Activated CD4-positive, alpha-beta T cell treated with anti-CD3 and anti-CD28 coated beads for 36 hours (primary cell): ENCODE data around the gene TNK1. TPM values are rescaled to one million over a fixed set of nuclear protein-coding genes. Genes with fewer than 3 reads are reported as not detected.
"Not testable (repeated sequence)": the region's sequence is repeated elsewhere in the genome, so short reads cannot be mapped to it uniquely, and the experiment has no call there.

Source experiments
- ATAC-seq: fragments of 200-7000 bp; cut with Tn5 transposase; one replicate; pipeline ENCODE4 v1.10.0; 2021; ENCODE audit warnings: mild to moderate bottlenecking, moderate library complexity
- CTCF ChIA-PET: fragments of 350-600 bp; sonication (Branson Sonifier 250); formaldehyde crosslinking; loops from one replicate; lab custom pipeline; 2021; ENCODE audit warnings: antibody characterized with exemption; lab: Charles Lee
- POLR2A ChIA-PET: fragments of 350-600 bp; sonication (Branson Sonifier 250); formaldehyde crosslinking; loops from one replicate; lab custom pipeline; 2021; ENCODE audit warnings: antibody characterized with exemption, inconsistent platforms; lab: Charles Lee
- DNase-seq: peaks from one replicate; pipeline ENCODE4 v3.0.0-alpha.2; 2020
- H3K27ac Mint-ChIP-seq: one replicate; pipeline ENCODE4 v1.8.0; 2021; ENCODE audit warnings: mixed read lengths
- H3K27me3 Mint-ChIP-seq: one replicate; pipeline ENCODE4 v1.8.0; 2021; ENCODE audit warnings: mixed read lengths
- H3K36me3 Mint-ChIP-seq: one replicate; pipeline ENCODE4 v1.8.0; 2021; ENCODE audit warnings: low read depth, mixed read lengths
- H3K4me1 Mint-ChIP-seq: one replicate; pipeline ENCODE4 v1.8.0; 2021; ENCODE audit warnings: mixed read lengths
- H3K4me3 Mint-ChIP-seq: one replicate; pipeline ENCODE4 v1.8.0; 2021; ENCODE audit warnings: mild to moderate bottlenecking, moderate library complexity, mixed read lengths
- H3K9me3 Mint-ChIP-seq: one replicate; pipeline ENCODE4 v1.8.0; 2021; ENCODE audit warnings: low read depth, mixed read lengths
- intact Hi-C, 2 experiments: fragments of 100-400 bp; cut with DNase I in 1 of 2; cut with micrococcal nuclease in 1 of 2; formaldehyde crosslinking; loops; one replicate each; pipeline versions ENCODE4 v1.14.2 to v1.15.1; 2022 to 2024; cut with DNase I, micrococcal nuclease
- total RNA-seq, 2 experiments: library from RNA; stranded (reverse); gene quantifications; one replicate each; pipeline ENCODE4 v1.2.3, GENCODE V29; 2021

Gene TNK1
- total RNA-seq, 2 experiments from 2014 or later, result 4.8 to 6.9 TPM

DNA sequence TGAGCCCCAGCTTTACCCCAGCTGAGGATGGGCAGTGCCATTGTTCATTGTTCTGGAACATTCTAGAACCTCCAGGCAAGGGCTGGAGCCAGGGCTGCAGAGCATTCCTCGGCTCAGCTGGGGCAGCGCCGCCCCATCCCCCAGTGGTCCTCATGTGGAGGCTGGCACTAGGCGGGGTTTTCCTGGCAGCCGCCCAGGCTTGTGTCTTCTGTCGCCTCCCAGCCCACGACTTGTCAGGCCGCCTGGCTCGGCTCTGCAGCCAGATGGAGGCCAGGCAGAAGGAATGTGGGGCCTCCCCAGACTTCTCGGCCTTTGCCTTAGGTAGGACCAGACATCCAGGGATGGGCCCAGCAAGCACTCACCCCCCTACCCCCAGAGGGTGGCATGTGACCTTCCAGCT lies 25.8 kb upstream of the TNK1 start, which contains the start of gene TMEM95:
Gene TMEM95 (plus strand): TSS at position 104 of the 400 bp plus-strand sequence. CDS start 49 bp downstream, at position 153.
- no peak for ATAC-seq
- H3K4me1 Mint-ChIP-seq, result peaks cover 35% of the 10 kb centered on the region
- H3K36me3 Mint-ChIP-seq, result peaks cover 16% of the 10 kb centered on the region
- no peak for DNase-seq
- no peaks in the 10 kb centered on the region for H3K9me3 Mint-ChIP-seq
- CTCF ChIA-PET, result interaction anchor here (0.6 to 4.0 kb wide), 20 partner anchors 10 to 317 kb away, joined by 3 to 27 read pairs (median 5); partner anchors contain the start of genes ACAP1, NEURL4, SENP3 and SOX15
- H3K27ac Mint-ChIP-seq, result peak within 1 kb of the TSS; percentile 2
- POLR2A ChIA-PET, result interaction anchor here (1.0 kb wide), 1 partner anchor 332 kb away, joined by 4 read pairs; the partner anchor contains the start of gene TP53
- H3K4me3 Mint-ChIP-seq, result no peak within 1 kb of the TSS
- intact Hi-C loops, result loop anchor here in 1 of 2 experiments (2.0 kb wide), 1 partner anchor 206 kb away; the partner anchor contains the start of gene SENP3
- no peaks in the 10 kb centered on the region for H3K27me3 Mint-ChIP-seq

DNA sequence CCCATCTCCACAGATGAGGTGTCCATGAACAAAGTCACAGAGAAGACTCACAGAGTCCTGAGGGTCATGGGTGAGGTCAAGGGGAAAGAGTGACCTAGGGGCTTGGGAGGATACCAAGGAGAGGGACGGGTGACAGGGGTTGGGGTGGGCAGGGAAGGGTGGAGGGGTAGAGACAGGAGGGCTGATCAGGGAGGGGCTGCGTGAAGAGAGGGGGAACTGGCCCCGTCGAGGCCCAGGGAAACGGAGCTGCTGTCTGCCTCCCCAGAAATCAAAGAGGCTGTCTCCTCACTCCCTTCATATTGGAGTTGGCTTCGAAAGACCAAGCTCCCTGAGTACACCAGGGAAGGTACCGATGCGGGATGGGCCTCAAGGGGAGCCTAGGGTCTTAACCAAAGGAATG lies 25.3 kb upstream of the TNK1 start:
- intact Hi-C loops, result loop anchor here in 1 of 2 experiments (2.0 kb wide), 1 partner anchor 205 kb away; the partner anchor contains the start of gene SENP3

DNA sequence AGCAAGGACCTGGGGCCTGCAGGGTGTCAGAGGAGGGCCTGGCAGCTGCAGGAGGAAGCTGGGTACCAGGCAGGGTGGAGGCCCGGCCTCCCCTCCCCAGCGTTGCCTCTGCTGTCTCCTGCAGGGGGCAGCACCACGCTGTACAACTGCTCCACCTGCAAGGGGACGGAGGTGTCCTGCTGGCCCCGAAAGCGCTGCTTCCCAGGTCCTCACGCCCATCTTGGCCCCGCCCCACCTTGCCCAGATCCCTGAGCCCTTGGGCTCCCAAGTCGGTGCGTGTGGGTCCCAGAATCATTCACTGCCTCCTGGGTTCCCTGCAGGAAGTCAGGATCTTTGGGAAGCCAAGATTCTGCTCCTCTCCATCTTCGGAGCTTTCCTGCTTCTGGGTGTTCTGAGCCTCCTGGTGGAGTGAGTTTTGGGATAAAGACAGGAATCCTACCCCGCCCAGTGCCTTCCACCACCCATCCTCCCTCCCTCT lies 24.8 kb upstream of the TNK1 start:
- Mint-ChIP-seq H3K4me1 (peaks cover 27% of the 10 kb centered on the region), H3K27ac (no peak overlapping the region), H3K9me3 (no peaks in the 10 kb centered on the region), H3K27me3 (no peaks in the 10 kb centered on the region), H3K36me3 (peaks cover 8% of the 10 kb centered on the region), H3K4me3 (no peak overlapping the region)
- intact Hi-C loops, result loop anchor here (1.0 to 2.0 kb wide), 4 partner anchors 39 to 233 kb away; partner anchors contain the start of genes PLSCR3 (in 2 of the 2) and SENP3 (in 1 of the 2)
- DNase-seq (peak; percentile 93), ATAC-seq (peak; percentile 69)
- POLR2A ChIA-PET, result interaction anchor here (0.7 kb wide), 1 partner anchor 129 kb away, joined by 3 read pairs; no protein-coding TSS in a partner anchor
- CTCF ChIA-PET, result interaction anchor here (0.6 to 4.0 kb wide), 35 partner anchors 11 to 355 kb away, joined by 3 to 27 read pairs (median 3); partner anchors contain the start of genes ACAP1, MPDU1, NEURL4 and PLSCR3

More for the DNA sequence above, 25.3 kb upstream of the TNK1 start:
- no peak for DNase-seq
- CTCF ChIA-PET, result interaction anchor here (0.6 to 4.0 kb wide), 32 partner anchors 10 to 355 kb away, joined by 3 to 27 read pairs (median 4); partner anchors contain the start of genes ACAP1, MPDU1, NEURL4 and PLSCR3
- no peak for ATAC-seq
- Mint-ChIP-seq H3K4me1 (peaks cover 32% of the 10 kb centered on the region), H3K36me3 (peaks cover 13% of the 10 kb centered on the region), H3K27me3 (no peaks in the 10 kb centered on the region), H3K9me3 (no peaks in the 10 kb centered on the region), H3K4me3 (no peak overlapping the region), H3K27ac (no peak overlapping the region)
- POLR2A ChIA-PET, result interaction anchor here (0.7 kb wide), 1 partner anchor 130 kb away, joined by 3 read pairs; no protein-coding TSS in a partner anchor

DNA sequence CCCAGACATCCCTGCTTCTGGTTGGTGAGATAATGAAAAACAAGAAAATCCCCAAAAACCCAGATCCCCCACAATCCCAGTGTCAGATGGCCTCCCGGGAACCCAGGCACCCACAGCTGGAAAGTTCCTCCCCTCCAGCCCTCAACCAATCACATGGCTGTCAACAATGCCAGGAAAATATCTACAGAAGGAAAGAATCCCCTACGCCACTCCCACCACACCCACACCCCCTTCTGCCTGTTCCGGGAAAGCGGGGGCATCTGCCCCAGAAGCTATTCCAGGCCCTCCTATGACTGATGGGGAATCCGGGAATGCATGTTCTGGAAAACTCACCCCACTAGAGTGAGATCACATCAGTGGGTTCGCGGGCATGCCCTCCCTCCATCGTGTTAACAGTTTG lies 24.1 kb upstream of the TNK1 start:
- DNase-seq, result no peak
- intact Hi-C loops, result loop anchor here (1.0 to 2.0 kb wide), 4 partner anchors 38 to 233 kb away; partner anchors contain the start of genes PLSCR3 (in 2 of the 2) and SENP3 (in 1 of the 2)
- no peak overlapping the region for H3K4me3 Mint-ChIP-seq
- no peaks in the 10 kb centered on the region for H3K27me3 Mint-ChIP-seq
- no peaks in the 10 kb centered on the region for H3K9me3 Mint-ChIP-seq
- ChIA-PET POLR2A (interaction anchor here (0.6 kb wide), 1 partner anchor 204 kb away, joined by 3 read pairs; no protein-coding TSS in a partner anchor), CTCF (interaction anchor here (0.6 to 4.0 kb wide), 18 partner anchors 9 to 332 kb away, joined by 3 to 27 read pairs (median 5); partner anchors contain the start of genes ACAP1, NEURL4, PLSCR3 and SOX15)
- H3K27ac Mint-ChIP-seq, result no peak overlapping the region
- peaks cover 5% of the 10 kb centered on the region for H3K36me3 Mint-ChIP-seq
- peaks cover 25% of the 10 kb centered on the region for H3K4me1 Mint-ChIP-seq
- ATAC-seq, result no peak

DNA sequence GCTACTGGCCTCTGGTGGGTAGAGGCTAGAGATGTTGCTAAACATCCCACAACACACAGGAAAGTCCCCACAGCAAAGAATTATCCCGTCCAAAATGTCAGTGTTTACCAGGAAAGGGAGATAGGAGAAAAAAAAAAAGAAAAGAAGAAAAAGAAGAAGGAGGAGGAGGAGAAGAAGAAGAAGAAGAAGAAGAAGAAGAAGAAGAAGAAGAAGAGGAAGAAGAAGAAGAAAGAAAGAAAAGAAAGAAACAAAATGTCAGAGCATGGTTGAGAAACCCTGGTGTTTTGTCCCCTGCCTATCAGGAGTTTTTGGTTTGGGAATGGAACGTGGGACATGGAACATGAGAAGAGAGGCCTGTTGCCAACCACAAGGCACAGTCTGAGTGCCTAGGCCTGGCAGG lies 23.5 kb upstream of the TNK1 start:
- ATAC-seq (no peak), DNase-seq (no peak)
- CTCF ChIA-PET, result interaction anchor here (2.5 to 3.0 kb wide), 2 partner anchors 19 to 78 kb away, joined by 13 to 27 read pairs; partner anchors contain the start of gene TMEM102
- Mint-ChIP-seq H3K27ac (no peak overlapping the region), H3K27me3 (no peaks in the 10 kb centered on the region), H3K4me1 (peaks cover 23% of the 10 kb centered on the region), H3K4me3 (no peak overlapping the region), H3K36me3 (peaks cover 4% of the 10 kb centered on the region), H3K9me3 (no peaks in the 10 kb centered on the region)
- POLR2A ChIA-PET, result no interaction called here
- intact Hi-C loops, result loop anchor here (2.0 kb wide), 1 partner anchor 37 kb away; the partner anchor contains the start of gene PLSCR3 (in 2 of the 2)

DNA sequence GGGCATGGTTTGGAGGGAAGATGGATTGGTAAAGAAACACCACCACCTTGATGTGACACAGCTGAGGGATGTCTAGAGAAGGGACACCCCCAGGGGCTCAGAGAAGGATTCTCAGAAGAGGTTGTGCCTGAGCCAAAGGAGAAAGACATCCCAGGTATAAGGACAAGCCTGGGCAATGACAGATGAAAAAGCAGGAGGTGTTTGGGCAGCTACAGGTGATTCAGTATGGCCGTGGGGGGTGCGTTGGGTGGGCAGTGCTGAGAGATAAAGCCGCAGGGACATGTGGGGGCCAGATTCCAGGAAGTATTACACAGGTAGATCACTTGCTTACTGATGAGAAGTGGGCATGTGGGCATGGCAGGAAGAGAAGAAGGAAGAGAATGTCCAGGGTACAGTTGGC lies 19.0 kb upstream of the TNK1 start:
- CTCF ChIA-PET, result interaction anchor here (0.6 to 1.6 kb wide), 3 partner anchors 11 to 186 kb away, joined by 3 to 4 read pairs (median 3); no protein-coding TSS in a partner anchor
- Mint-ChIP-seq H3K4me3 (no peak overlapping the region), H3K27ac (no peak overlapping the region), H3K36me3 (no peaks in the 10 kb centered on the region), H3K27me3 (no peaks in the 10 kb centered on the region), H3K4me1 (no peaks in the 10 kb centered on the region), H3K9me3 (no peaks in the 10 kb centered on the region)
- intact Hi-C loops, result no loop called here
- POLR2A ChIA-PET, result no interaction called here
- DNase-seq (no peak), ATAC-seq (no peak)

DNA sequence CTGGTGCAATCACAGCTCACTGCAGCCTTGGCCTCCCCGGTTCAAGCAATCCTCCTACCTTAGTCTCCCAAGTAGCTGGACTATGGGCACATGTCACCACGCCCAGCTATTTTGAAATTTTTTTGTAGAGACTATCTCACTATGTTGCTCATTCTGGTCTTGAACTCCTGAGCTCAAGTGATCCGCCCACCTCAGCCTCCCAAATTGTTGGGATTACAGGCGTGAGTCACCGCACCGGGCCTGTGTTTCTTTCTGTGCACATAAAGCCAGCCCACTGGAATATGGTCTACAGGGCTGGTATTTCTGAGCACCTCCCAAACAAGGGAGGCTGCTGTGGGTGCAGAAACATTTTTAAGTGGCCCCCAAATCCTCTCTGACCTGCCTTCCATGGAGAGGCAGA lies 17.6 kb upstream of the TNK1 start:
- no peaks in the 10 kb centered on the region for H3K4me1 Mint-ChIP-seq
- H3K9me3 Mint-ChIP-seq, result no peaks in the 10 kb centered on the region
- intact Hi-C loops, result no loop called here
- H3K36me3 Mint-ChIP-seq, result no peaks in the 10 kb centered on the region
- ATAC-seq, result no peak
- POLR2A ChIA-PET, result no interaction called here
- no peak overlapping the region for H3K4me3 Mint-ChIP-seq
- CTCF ChIA-PET, result no interaction called here
- no peaks in the 10 kb centered on the region for H3K27me3 Mint-ChIP-seq
- no peak overlapping the region for H3K27ac Mint-ChIP-seq
- no peak for DNase-seq

DNA sequence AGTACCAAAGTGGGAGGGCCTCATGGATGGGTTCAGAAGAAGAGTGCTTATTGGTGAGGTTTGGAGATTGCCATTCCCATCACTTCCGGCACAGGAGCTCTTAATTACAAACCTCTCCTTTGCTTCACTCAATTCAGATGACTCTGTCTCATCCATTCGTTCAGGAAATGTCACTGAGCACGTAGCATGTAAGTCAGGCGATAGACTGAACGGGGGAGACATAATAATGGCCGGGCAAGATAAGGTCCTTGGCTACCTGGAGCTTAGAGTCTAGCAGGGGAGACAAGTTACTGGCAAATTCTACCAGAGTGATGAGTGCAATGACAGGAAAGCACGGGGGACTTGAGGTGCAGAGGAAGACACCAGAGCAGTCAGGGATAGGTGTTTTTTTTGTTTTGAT lies 14.9 kb upstream of the TNK1 start:
- H3K27me3 Mint-ChIP-seq, ATAC-seq, H3K9me3 Mint-ChIP-seq, CTCF ChIA-PET, H3K27ac Mint-ChIP-seq, H3K36me3 Mint-ChIP-seq, intact Hi-C loops, H3K4me1 Mint-ChIP-seq, H3K4me3 Mint-ChIP-seq, DNase-seq, POLR2A ChIA-PET: not testable (repeated sequence)

DNA sequence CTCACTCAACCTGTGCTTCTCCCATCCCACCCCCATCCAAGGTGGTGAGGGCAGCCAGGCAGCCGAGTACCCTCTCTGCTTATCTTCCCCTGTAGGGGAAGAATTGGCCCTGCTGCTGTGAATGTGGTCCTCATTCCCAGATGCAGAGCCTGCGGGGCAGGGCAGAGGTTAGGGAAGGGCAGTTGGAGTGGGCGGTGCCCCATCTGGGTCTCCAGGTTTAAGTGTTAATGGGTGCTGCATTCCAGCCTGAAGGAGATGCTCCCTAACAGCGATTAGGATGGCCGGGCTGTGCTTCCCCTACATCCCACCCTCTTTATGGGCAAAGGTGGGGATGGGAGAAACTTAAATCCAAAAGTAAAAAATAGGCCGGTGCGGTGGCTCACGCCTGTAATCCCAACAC lies 13.8 kb upstream of the TNK1 start:
- no peak overlapping the region for H3K4me3 Mint-ChIP-seq
- H3K27ac Mint-ChIP-seq, result no peak overlapping the region
- H3K27me3 Mint-ChIP-seq, result no peaks in the 10 kb centered on the region
- H3K36me3 Mint-ChIP-seq, result no peaks in the 10 kb centered on the region
- DNase-seq (no peak), ATAC-seq (no peak)
- H3K4me1 Mint-ChIP-seq, result no peaks in the 10 kb centered on the region
- POLR2A ChIA-PET, result no interaction called here
- CTCF ChIA-PET, result no interaction called here
- H3K9me3 Mint-ChIP-seq, result no peaks in the 10 kb centered on the region
- intact Hi-C loops, result no loop called here

DNA sequence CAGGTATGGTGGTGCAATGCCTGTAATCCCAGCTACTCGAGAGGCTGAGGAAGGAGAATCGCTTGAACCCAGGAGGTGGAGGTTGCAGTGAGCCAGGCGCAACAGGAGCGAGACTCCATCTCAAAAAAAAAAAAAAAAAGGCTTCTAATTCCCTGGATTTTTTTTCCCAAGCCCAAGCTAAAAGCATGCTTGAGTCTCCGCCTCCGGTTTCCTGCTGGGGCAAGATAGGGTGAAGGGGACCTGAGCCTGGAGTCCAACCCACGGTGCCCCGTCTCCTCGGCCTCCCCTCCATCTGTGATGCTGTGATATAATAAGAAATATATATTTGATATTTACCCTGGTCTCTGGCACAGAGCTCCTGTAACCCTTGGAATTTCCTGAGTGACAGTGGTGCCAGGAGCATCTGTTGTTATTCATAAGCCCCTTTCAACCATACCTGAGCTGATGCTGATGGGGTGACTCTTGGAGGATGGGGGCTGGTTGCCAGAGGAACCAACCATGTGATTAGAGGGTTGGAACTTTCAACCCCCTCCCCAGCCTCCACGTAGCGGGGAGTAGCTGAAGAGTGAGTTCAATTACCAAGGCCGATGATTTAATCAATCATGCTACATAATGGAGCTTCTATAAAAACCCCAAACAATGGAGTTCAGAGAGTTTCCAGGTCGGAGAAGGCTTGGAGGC lies 12.8 kb upstream of the TNK1 start:
- no peak for DNase-seq
- no peaks in the 10 kb centered on the region for H3K27me3 Mint-ChIP-seq
- H3K4me3 Mint-ChIP-seq, result no peak overlapping the region
- ATAC-seq, result no peak
- POLR2A ChIA-PET, result no interaction called here
- intact Hi-C loops, result no loop called here
- CTCF ChIA-PET, result interaction anchor here (0.8 to 1.2 kb wide), 2 partner anchors 12 to 332 kb away, joined by 3 read pairs; partner anchors contain the start of gene SLC16A13
- no peaks in the 10 kb centered on the region for H3K4me1 Mint-ChIP-seq
- no peak overlapping the region for H3K27ac Mint-ChIP-seq
- no peaks in the 10 kb centered on the region for H3K36me3 Mint-ChIP-seq
- no peaks in the 10 kb centered on the region for H3K9me3 Mint-ChIP-seq

DNA sequence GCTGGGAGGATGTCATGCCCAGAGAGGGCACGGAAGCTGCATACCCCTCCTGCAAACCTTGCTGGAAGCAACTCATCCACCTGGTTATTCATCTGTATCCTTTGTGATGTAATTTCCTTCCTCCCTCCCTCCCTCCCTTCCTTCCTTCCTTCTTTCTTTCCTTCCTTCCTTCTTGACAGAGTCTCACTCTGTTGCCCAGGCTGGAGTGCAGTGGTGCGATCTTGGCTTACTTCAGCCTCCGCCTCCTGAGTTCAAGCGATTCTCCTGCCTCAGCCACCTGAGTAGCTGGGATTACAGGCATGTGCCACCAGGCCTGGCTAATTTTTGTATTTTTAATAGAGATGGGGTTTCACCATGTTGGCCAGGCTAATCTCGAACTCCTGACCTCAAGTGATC lies 12.3 kb upstream of the TNK1 start:
- intact Hi-C loops, H3K27me3 Mint-ChIP-seq, H3K4me1 Mint-ChIP-seq, H3K27ac Mint-ChIP-seq, H3K4me3 Mint-ChIP-seq, POLR2A ChIA-PET, ATAC-seq, H3K9me3 Mint-ChIP-seq, DNase-seq, H3K36me3 Mint-ChIP-seq: not testable (repeated sequence)
- CTCF ChIA-PET, result interaction anchor here (0.8 to 1.2 kb wide), 2 partner anchors 13 to 333 kb away, joined by 3 read pairs; partner anchors contain the start of gene SLC16A13
